HG03558 (cell line): Measurements from ENCODE around the gene ZNF70.

Source experiments
- ATAC-seq: cut with Tn5 transposase; IDR thresholded peaks from one replicate; pipeline ENCODE4 v1.9.1; 2021; ENCODE audit warnings: moderate number of reproducible peaks; ENCODE audit not compliant: unreplicated experiment; ENCODE audit errors: extremely low read depth

ZNF70 gene

DNA sequence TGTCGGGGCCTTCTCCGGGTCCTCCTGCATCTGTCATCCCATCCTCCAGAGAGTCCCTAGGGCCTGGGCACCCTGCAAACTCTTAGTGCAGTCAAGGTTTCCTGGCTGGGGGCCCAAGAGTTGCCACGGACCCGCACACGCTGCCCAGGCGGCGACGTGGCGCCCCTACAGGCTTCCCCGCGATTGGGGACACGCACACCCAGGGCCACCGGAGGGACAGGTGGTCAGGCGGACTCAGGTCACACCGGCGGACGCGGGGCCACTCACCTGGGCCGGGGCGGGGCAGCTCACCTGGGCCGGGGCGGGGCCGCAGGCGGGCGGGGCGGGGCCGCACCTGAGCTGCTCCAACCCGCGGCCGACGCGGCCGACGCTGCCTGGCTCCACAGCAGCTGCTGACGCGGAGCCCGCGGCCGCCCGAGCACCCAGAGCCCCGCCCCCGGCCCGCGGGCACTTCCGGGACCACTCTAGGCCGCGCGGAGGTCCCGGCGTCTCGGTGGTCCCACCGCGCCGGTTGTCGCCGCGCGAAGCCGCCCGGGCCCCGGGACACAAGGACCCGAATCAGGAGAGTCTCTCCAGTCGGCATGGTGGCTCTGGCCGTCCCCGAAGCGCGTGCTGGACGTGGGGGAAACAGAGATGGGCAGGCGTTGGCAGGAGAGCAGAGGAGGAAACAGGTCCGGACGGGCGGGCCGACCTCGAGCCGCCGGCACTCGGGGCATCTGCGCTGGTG is at the start of gene ZNF70:
TSS of gene ZNF70 (minus strand) at position 399 of the 727 bp plus-strand sequence. CDS start 5,972 bp downstream, outside the sequence.
- no peak for ATAC-seq

DNA sequence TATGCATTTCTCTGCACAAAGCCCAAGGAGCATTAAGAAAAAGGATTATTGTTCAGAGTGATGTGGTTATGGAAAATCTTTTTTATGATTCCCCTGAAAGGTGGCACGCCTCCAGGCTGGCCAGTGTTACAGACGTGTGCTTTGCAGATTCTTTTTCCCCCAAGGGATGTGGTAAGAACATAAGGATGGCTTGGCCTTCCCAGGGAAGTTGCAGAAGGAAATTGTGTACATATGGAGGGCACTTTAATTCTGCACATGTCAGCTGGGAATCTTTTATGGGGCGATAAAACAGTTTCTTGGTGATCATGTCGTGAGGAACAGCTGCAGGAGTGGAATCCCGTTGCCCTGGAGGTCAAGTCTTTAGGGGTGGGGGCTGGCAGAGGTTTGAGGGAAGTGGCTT is 45.5 kb upstream of the ZNF70 start:
- no peak for ATAC-seq

DNA sequence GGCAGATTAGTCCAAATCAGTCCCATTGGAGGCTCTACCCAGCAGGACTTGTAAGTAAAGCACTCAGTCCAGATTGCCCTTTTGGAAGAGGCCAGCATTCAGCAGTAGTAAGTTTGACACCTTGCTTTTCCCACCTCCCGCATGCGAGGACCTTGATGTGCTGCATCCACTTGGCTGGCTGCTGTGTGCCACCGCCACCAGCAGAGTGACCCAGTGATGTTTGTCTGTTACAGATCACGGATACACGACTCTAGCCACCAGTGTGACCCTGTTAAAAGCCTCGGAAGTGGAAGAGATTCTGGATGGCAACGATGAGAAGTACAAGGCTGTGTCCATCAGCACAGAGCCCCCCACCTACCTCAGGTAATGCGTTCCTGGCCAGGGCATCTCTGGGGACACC is 42.4 kb upstream of the ZNF70 start:
- ATAC-seq = no peak

DNA sequence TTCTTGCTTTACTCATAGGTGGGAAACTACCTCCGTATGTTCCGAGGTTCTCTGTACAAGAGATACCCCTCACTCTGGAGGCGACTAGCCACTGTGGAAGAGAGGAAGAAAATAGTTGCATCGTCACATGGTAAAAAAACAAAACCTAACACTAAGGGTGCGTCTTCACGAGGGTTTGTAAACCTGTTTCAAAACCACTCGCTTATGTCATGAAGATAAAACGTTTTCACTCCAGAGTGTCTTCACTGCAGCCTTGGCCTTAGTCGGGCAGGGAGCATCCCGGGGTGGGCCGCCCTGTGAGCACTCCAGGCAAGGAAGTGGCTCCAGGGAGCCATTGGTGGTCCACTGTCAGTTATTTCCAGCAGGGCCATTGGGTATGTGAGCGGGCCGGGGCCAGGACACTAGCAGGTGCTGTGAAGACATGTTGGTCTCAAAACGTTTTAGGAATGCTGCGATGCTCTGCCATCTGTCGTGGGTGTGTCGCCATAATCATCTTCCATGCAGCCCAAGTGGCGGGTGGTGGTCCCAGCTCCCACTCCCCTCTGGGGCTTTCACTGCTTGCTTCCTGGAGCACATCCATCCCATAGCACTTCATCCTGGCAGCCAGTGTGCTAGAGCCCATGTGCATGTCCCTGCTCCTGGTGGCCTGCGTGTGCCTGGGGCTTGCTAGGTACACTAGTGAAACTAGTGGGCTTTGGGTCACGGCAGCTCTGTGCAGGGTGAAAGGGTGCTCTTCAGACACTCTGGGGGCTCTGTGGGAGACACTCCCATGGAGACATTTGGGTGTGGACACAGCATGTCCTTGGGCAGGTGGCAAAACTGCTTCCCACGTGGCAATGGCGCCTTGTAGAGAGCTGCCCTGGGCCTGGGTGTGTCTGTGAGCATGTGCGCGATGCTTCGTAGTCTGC is 41.1 kb upstream of the ZNF70 start:
- no peak for ATAC-seq

DNA sequence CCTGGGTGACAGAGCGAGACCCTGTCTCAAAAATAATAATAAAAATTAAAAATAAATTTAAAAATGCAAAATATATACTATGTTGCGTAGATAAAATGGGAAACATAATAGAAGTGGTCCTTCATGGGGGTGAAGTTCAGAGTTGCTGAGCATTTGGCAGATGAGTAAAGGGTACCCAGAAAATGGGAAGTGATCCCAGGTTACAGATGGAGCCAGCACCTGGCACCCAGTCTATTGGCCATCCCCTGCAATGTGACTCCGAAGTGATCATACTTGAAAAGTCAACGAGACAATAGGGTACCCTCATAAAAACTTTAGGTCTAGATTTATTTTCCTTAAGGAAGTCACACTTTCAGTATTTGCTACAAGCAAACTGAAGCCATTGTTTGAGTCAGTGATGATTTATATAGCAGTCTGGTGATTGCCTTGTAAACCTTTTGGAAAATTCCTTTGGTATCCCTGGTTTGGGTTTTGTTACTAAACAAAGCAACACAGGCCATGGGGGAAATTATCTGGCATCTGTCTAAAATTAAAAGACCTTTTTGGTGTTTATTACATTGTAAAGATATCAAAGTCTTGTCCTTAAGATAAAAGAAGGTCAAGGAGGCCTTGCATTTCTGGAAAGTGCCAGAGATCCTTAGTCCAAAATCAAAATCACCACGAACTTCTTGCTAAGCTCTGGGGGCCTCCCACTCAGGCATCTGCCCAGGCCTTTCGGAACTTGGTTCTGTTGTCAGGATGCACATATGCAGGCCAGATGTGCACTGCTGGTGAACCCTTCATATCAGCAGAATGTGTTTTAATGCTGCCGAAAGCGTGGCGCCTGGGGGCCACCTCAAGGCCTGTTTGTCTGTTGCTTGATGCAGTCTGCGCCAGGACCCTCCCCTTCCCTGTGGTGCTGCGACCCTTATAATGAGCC is 40.2 kb upstream of the ZNF70 start:
- no peak for ATAC-seq

DNA sequence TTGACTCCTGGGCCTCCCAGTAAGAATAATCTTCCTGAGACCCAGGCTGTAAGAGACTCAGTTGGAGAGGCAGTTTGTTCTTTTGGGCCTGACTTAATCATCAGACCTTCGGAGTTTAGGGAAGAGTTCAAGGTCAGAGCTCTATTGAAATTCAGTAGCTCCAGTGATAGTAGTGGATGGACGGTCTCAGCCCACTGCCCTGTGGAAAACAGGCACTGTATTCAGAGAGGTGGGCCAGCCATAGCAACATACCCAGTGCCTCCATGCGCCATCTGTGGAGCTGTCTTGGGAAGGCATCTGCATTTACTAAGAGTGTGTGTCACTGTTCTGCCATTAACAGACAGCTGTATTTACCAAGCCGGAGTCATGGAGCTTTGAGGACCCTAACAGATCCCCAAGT is 38.7 kb upstream of the ZNF70 start:
- no peak for ATAC-seq

DNA sequence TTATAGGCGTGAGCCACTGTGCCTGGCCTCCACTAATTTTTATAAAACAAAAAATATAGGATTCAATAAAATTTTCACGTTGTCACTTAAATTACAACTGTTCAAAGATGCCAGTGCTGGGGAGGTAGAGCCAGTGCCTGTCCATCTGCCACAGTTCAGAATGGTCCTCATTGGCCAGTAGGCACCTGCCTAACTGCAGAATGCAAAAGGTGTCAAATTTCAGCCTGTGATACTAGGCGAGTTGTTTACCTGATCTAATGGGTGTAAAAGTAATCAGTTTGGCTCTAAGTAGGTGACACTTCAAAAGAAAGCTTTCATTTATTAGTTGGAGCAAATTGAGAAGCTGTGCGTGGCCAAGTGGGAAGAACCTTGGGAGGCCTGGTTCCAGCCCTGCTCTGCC is 38.2 kb upstream of the ZNF70 start:
- ATAC-seq = no peak

DNA sequence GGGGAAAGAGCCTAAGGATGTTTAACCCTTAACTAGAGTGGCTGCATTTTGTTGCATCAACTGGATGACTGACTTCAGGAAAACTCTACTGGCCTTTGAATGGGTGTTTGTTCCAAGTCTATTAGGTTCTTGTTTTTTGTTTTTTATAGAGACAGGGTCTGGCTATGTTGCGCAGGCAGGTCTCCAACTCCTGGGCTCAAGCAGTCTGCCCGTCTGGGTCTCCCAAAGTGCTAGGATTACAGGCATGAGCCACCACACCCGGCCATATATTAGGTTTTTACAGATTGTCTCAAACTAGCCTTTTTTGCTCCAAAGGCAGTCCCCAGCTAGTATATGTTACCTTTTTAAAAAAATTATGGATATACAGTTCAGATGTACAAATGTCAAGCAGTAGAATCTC is 37.0 kb upstream of the ZNF70 start:
- ATAC-seq = no peak

DNA sequence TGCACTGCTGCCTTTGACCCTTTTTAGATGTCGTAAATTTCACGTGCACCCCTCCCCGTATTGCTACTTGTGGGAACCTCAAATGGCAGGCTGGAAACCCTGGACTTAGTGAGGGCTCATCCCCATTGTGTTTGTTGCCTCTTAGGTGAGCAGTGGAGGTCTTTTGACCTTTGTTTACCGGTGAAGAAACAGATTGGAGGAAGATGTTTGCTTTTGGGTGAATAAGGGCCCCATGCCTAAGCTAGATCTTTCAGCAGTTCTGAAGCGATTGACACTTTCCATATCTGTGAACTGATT is 36.6 kb upstream of the ZNF70 start:
- ATAC-seq = no peak

DNA sequence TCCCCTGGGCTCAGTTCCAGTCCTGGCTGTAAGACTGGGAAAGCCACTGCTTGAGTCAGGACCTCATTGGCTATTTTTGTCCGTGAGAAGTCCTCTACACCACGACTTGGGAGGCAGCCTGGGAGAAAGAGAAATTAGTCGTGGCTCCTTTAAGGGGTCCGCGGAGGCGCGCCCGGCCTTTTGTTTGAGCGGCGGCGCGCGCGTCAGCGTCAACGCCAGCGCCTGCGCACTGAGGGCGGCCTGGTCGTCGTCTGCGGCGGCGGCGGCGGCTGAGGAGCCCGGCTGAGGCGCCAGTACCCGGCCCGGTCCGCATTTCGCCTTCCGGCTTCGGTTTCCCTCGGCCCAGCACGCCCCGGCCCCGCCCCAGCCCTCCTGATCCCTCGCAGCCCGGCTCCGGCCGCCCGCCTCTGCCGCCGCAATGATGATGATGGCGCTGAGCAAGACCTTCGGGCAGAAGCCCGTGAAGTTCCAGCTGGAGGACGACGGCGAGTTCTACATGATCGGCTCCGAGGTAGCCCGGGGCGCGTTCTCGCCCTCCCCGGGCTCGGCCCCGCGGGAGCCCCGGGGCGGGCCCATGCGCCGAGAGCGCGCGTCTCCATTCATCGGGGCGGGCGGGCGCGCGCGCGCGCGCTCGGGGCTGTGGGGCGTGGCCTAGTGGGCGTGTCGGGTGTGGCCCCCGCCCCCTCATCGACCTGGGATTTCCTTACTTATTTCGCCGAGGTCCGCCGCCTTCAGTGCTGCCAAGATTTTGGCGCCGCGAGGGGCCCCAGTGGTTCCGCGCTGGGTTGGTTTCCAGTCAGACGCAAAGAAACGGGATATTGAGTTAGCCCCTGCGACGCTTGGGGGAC is 36.1 kb upstream of the ZNF70 start, which contains the start of gene SMARCB1:
TSS of gene SMARCB1 (plus strand) at position 215 of the 848 bp plus-strand sequence. CDS start at position 419, 204 bp downstream.
- ATAC-seq = no peak

DNA sequence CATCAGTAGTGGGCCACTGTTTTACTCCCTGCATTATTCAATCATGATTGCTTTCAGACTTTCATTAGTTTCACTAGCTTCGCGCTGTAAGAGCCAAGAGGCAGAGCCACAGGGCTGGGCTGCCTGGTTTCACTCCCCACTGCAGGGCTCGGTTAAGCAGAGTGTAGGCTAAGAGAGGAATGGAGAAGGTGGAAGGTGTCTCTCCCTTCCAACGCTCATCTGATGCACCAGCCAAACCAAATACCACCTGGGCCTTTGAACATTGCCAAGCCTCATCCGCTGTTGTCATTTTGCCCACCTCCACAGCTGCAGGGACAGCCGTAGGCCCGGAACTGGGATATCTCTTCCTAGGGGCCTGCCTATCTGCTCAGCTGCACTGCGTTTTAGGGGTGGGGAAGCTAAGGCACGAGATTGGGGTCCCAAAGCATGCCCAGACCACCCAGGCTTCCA is 35.4 kb upstream of the ZNF70 start:
- no peak for ATAC-seq

DNA sequence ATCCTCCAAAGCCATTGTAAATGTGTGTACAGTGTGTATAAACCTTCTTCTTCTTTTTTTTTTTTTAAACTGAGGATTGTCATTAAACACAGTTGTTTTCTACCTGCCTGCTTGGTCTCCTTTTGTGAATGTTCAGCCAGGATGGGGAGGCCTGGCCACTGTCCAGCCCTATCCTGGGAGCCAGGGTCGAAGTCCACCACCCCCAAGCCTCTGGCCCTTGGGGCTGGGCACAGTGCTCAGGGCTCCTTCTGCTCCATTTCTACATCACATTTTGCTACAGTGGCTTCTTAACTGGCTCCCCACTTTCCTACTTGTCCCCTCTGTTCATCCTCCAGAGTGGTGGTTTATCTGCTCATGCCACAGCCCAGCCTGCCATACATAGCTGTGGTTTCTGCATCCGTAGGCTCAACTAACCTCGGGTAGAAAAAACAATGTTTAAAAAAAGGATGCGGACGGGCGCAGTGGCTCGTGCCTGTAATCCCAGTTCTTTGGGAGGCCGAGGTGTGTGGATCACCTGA is 33.4 kb upstream of the ZNF70 start:
- no peak for ATAC-seq

DNA sequence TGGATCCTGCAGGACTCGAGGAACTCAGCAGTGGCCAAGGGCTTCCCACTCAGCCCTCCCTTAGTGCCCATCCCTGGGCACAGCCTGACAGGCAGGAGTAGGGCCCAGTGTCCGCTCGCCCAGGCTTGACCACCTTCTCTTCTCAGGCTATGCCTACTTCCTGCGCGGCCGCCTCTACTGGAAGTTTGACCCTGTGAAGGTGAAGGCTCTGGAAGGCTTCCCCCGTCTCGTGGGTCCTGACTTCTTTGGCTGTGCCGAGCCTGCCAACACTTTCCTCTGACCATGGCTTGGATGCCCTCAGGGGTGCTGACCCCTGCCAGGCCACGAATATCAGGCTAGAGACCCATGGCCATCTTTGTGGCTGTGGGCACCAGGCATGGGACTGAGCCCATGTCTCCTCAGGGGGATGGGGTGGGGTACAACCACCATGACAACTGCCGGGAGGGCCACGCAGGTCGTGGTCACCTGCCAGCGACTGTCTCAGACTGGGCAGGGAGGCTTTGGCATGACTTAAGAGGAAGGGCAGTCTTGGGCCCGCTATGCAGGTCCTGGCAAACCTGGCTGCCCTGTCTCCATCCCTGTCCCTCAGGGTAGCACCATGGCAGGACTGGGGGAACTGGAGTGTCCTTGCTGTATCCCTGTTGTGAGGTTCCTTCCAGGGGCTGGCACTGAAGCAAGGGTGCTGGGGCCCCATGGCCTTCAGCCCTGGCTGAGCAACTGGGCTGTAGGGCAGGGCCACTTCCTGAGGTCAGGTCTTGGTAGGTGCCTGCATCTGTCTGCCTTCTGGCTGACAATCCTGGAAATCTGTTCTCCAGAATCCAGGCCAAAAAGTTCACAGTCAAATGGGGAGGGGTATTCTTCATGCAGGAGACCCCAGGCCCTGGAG is 32.6 kb upstream of the ZNF70 start:
- no peak for ATAC-seq

DNA sequence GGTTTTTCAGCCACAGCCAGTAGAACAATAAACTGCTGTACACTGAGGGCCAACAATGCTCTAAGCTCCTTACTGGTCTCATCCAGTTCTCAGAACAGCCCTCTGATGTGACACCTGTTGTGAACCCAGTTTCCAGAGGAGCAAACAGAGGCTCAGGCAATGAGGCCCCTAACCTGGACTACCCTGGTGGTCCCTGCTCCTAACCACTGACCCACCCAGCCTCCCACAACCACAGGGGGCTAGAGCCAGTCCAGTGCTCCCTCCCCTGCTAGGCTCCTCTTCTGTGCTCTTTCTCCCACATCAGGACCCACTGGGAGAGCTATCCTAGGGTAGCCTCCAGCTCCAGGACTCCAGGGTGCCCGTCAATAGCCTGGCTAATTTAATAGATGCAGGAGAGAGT is 31.8 kb upstream of the ZNF70 start:
- ATAC-seq = no peak

DNA sequence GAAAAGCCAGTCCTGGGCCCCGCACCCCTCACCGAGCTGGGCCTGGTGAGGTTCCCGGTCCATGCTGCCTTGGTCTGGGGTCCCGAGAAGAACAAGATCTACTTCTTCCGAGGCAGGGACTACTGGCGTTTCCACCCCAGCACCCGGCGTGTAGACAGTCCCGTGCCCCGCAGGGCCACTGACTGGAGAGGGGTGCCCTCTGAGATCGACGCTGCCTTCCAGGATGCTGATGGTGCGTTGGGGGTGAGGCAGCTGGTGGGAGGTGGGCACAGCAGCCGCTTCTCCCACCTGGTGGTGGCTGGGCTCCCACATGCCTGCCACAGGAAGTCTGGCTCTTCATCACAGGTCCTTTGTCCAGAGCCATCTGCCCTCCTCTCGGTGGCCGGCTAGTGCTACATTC is 31.3 kb upstream of the ZNF70 start:
- no peak for ATAC-seq

DNA sequence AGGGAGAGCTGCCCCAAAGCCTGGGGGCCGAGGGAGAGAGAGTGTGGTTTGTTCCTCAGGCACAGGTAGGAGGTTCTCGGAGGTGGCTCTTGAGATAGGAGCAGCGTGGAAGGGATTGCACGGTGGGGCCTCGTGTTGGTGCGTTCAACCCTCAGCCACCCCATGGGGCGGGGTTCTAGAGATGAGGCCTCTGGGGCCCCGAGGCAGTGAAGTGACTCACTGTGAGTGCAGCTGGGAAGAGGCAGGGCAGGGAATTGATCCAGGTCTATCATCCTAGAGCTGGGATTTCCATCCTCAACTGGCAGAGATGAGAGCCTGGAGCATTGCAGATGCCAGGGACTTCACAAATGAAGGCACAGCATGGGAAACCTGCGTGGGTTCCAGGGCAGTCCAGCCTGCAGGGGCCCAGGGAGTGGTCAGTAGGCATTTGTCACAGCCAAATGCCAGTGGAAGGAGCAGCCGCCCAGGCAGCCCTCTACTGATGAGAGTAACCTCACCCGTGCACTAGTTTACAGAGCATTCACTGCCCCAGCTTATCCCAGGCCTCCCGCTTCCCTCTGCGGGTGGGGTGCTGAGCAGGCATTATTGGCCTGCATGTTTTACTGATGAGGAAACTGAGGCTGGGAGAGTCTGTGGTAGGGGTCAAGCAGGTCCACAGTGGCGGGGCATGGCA is 30.7 kb upstream of the ZNF70 start:
- ATAC-seq = no peak

DNA sequence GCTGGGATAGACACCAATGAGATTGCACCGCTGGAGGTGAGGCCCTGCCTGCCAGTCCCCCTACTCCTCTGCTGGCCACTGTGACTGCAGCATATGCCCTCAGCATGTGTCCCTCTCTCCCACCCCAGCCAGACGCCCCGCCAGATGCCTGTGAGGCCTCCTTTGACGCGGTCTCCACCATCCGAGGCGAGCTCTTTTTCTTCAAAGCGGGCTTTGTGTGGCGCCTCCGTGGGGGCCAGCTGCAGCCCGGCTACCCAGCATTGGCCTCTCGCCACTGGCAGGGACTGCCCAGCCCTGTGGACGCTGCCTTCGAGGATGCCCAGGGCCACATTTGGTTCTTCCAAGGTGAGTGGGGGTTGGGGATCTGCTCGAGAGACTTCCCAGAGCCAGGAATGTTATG is 30.2 kb upstream of the ZNF70 start:
- ATAC-seq = no peak
